ENCODE data around the gene OR5B2. TPM values are rescaled to one million over a fixed set of nuclear protein-coding genes. Genes with fewer than 3 reads are reported as not detected.

OR5B2 gene
- polyA plus RNA-seq (2012; ENCODE audit: missing spikeins): not detected

DNA sequence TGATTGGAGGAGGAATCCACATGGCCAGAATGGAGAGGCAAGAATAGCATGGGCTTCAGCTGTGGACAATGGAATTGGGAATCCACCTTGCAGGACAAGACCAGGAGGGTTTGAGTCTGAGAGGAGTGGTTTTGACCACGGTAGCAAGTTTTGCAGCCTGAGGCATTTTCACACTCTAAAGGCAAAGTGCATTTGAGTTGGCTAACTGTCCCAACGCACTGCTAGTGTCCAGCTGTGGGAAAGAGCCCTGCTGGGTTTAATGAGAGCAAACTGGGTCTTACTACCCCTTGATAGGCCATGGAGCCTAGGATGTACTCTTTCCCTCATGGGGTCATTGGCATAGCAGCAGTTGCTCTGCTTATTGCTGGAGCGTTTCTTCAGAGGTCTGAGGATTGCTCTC is at the start of gene OR5B2:
TSS of gene OR5B2 (minus strand) at position 101 of the 400 bp plus-strand sequence. CDS start 4,860 bp downstream, outside the sequence.
- TF ChIP-seq TAF1 (IDR thresholded peaks at IDR 0.05; ENCODE audit: borderline replicate concordance, low read depth, low read length) (no peak), POLR2AphosphoS5 (IDR thresholded peaks at IDR 0.05; ENCODE audit: low read depth, low read length) (no peak), POLR2A (IDR thresholded peaks at IDR 0.05; ENCODE audit: low read depth, low read length) (no peak)
- FAIRE-seq: no peak
- no peak for DNase-seq (ENCODE audit: insufficient read length)

- TF ChIP-seq TAF1 (IDR thresholded peaks at IDR 0.05; ENCODE audit: borderline replicate concordance, low read depth, low read length) (no peak), POLR2AphosphoS5 (IDR thresholded peaks at IDR 0.05; ENCODE audit: low read depth, low read length) (no peak), POLR2A (IDR thresholded peaks at IDR 0.05; ENCODE audit: low read depth, low read length) (no peak)
- no peak for DNase-seq (ENCODE audit: insufficient read length)
- no peak for FAIRE-seq
Observed at GRCh38 chr11:58471892-58472291, 44.0 kb upstream of the OR5B2 start.

DNA sequence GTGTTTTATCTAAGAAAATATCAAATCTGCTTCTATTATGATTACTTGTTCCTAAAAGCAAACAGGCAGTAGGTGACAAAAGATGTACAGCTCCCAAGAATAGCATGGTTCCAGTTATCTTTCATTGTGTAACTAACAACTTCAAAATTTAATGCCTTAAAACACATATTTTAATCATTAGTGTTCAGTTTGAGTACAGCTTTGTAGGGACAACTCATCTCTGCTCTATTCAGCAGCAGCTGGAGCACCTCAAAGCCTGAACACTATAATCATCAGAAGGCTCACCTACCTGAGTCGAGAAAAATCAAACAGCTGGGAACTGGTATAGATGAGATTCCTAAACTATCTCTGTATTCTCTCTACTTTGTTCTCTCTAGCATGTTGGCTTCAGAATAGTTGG is 38.4 kb upstream of the OR5B2 start:
- FAIRE-seq (no peak), DNase-seq (ENCODE audit: insufficient read length) (no peak)
- TF ChIP-seq POLR2AphosphoS5 (IDR thresholded peaks at IDR 0.05; ENCODE audit: low read depth, low read length) (no peak), TAF1 (IDR thresholded peaks at IDR 0.05; ENCODE audit: borderline replicate concordance, low read depth, low read length) (no peak), POLR2A (IDR thresholded peaks at IDR 0.05; ENCODE audit: low read depth, low read length) (no peak)

- TF ChIP-seq POLR2A (IDR thresholded peaks at IDR 0.05; ENCODE audit: low read depth, low read length) (no peak), TAF1 (IDR thresholded peaks at IDR 0.05; ENCODE audit: borderline replicate concordance, low read depth, low read length) (no peak), POLR2AphosphoS5 (IDR thresholded peaks at IDR 0.05; ENCODE audit: low read depth, low read length) (no peak)
- DNase-seq (ENCODE audit: insufficient read length) (no peak), FAIRE-seq (no peak)
Observed at GRCh38 chr11:58465690-58466089, 37.8 kb upstream of the OR5B2 start.

GRCh38 chr11:58451585-58451984 is 23.7 kb upstream of the OR5B2 start:
- DNase-seq (ENCODE audit: insufficient read length) (no peak), FAIRE-seq (no peak)
- no peak for TF ChIP-seq TAF1 (IDR thresholded peaks at IDR 0.05; ENCODE audit: borderline replicate concordance, low read depth, low read length)
- TF ChIP-seq POLR2AphosphoS5 (IDR thresholded peaks at IDR 0.05; ENCODE audit: low read depth, low read length): no peak
- no peak for TF ChIP-seq POLR2A (IDR thresholded peaks at IDR 0.05; ENCODE audit: low read depth, low read length)

GRCh38 chr11:58446294-58446693 is 18.4 kb upstream of the OR5B2 start:
- FAIRE-seq (no peak), DNase-seq (ENCODE audit: insufficient read length) (no peak)
- TF ChIP-seq POLR2A (IDR thresholded peaks at IDR 0.05; ENCODE audit: low read depth, low read length) (no peak), TAF1 (IDR thresholded peaks at IDR 0.05; ENCODE audit: borderline replicate concordance, low read depth, low read length) (no peak), POLR2AphosphoS5 (IDR thresholded peaks at IDR 0.05; ENCODE audit: low read depth, low read length) (no peak)

GRCh38 chr11:58444300-58444699 is 16.4 kb upstream of the OR5B2 start:
- TF ChIP-seq POLR2A (IDR thresholded peaks at IDR 0.05; ENCODE audit: low read depth, low read length) (no peak), TAF1 (IDR thresholded peaks at IDR 0.05; ENCODE audit: borderline replicate concordance, low read depth, low read length) (no peak), POLR2AphosphoS5 (IDR thresholded peaks at IDR 0.05; ENCODE audit: low read depth, low read length) (no peak)
- DNase-seq (ENCODE audit: insufficient read length) (no peak), FAIRE-seq (no peak)

DNA sequence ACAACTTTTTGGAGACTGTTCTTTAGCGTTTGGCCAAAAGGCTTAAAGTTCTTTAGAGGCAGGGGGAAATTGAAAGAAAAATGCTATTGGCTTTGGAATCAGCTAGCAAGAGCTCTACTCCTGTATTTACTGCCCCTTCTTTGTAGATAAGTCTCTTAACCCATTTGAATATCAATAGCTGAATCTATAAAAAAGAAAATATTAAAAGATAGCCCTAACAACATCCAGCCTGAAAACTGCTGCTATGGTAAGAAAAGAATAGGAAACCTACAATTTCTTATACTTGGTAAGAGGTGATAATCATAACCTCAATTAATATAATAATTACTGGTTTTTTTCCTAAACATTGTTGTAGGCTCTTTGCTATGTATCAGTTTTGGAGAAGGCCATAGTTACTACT is 14.2 kb upstream of the OR5B2 start, which contains the start of gene OR5B12:
TSS of gene OR5B12 (minus strand) at position 101 of the 400 bp plus-strand sequence. CDS start 2,085 bp downstream, outside the sequence.
- TF ChIP-seq POLR2A (IDR thresholded peaks at IDR 0.05; ENCODE audit: low read depth, low read length) (no peak), POLR2AphosphoS5 (IDR thresholded peaks at IDR 0.05; ENCODE audit: low read depth, low read length) (no peak), TAF1 (IDR thresholded peaks at IDR 0.05; ENCODE audit: borderline replicate concordance, low read depth, low read length) (no peak)
- no peak for FAIRE-seq
- DNase-seq (ENCODE audit: insufficient read length): no peak

- FAIRE-seq: no peak
- DNase-seq (ENCODE audit: insufficient read length): no peak
- no peak for TF ChIP-seq TAF1 (IDR thresholded peaks at IDR 0.05; ENCODE audit: borderline replicate concordance, low read depth, low read length)
- no peak for TF ChIP-seq POLR2AphosphoS5 (IDR thresholded peaks at IDR 0.05; ENCODE audit: low read depth, low read length)
- TF ChIP-seq POLR2A (IDR thresholded peaks at IDR 0.05; ENCODE audit: low read depth, low read length): no peak
Observed at GRCh38 chr11:58438486-58438885, 10.6 kb upstream of the OR5B2 start.

DNA sequence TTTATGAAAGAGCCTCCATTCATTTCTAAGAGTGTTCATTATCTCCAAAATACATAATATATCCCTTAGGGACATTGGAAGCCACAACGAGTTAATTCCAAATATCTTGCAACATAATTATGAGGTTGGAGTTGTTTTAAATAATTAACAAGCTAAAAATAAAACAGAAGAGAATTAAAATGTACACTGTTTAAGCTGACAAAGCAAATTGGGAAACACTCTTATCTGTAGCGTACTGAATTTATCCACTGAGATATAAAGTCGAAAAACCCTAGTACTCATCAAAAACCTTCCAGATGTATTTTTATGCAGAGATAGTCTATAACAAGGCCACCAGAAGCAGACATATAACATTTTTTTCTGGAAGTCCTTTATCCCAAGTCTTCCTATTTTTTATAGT is 6.3 kb upstream of the OR5B2 start:
- TF ChIP-seq POLR2AphosphoS5 (IDR thresholded peaks at IDR 0.05; ENCODE audit: low read depth, low read length): no peak
- no peak for TF ChIP-seq POLR2A (IDR thresholded peaks at IDR 0.05; ENCODE audit: low read depth, low read length)
- TF ChIP-seq TAF1 (IDR thresholded peaks at IDR 0.05; ENCODE audit: borderline replicate concordance, low read depth, low read length): no peak
- FAIRE-seq (no peak), DNase-seq (ENCODE audit: insufficient read length) (no peak)

DNA sequence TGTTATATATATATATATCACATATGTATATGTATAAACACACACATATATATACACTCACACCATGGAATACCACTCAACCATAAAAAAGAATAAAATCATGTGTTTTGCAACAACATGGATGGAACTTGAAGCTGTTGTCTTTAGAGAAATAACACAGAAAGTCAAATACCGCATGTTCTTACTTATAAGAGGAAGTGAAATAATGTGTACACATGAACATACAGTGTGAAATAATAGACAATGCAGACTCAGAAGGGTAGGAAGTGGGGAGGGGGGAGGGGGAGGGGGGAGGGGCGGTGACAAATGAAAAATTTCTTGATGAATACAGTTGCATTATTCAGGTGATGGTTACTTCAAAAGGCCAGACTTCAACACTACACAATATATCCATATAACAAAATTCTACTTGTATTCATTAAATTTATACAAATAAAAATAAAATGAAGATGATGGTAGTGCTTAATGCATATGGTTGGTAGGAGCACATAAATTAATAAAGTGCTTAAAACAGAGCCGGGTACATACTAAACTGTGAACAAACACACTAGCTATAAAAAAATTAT is 5.8 kb upstream of the OR5B2 start:
- no peak for TF ChIP-seq POLR2AphosphoS5 (IDR thresholded peaks at IDR 0.05; ENCODE audit: low read depth, low read length)
- no peak for TF ChIP-seq TAF1 (IDR thresholded peaks at IDR 0.05; ENCODE audit: borderline replicate concordance, low read depth, low read length)
- TF ChIP-seq POLR2A (IDR thresholded peaks at IDR 0.05; ENCODE audit: low read depth, low read length): no peak
- DNase-seq (ENCODE audit: insufficient read length) (no peak), FAIRE-seq (no peak)

GRCh38 chr11:58429273-58429672 is 1.4 kb upstream of the OR5B2 start:
- no peak for TF ChIP-seq POLR2A (IDR thresholded peaks at IDR 0.05; ENCODE audit: low read depth, low read length)
- DNase-seq (ENCODE audit: insufficient read length) (no peak), FAIRE-seq (no peak)
